ENCODE measurements around the gene SRRM5.
A peak's percentile ranks its signal among the peaks of the same experiment; 100 is the strongest.
"Not testable (repeated sequence)": the region's sequence is repeated elsewhere in the genome, so short reads cannot be mapped to it uniquely, and the experiment has no call there.

The SRRM5 gene

GRCh38 chr19:43635561-43635940 lies 23.7 kb downstream of the SRRM5 start:
- peaks cover 75% of the 10 kb centered on the region for H3K27me3 Mint-ChIP-seq
- peaks cover 23% of the 10 kb centered on the region for H3K4me1 Mint-ChIP-seq
- H3K4me3 Mint-ChIP-seq, H3K27ac Mint-ChIP-seq, ATAC-seq, H3K9me3 Mint-ChIP-seq, H3K36me3 Mint-ChIP-seq: not testable (repeated sequence)

GRCh38 chr19:43636121-43636683 lies 24.3 kb downstream of the SRRM5 start:
- Mint-ChIP-seq H3K4me3 (no peak overlapping the region), H3K4me1 (peaks cover 23% of the 10 kb centered on the region), H3K36me3 (no peaks in the 10 kb centered on the region), H3K27ac (no peak overlapping the region), H3K9me3 (no peaks in the 10 kb centered on the region), H3K27me3 (peaks cover 81% of the 10 kb centered on the region)
- no peak for ATAC-seq

- ATAC-seq = peak; percentile 64
- Mint-ChIP-seq H3K4me3 (peak overlapping the region; percentile 77), H3K4me1 (peaks cover 23% of the 10 kb centered on the region), H3K9me3 (no peaks in the 10 kb centered on the region), H3K27me3 (peaks cover 75% of the 10 kb centered on the region), H3K27ac (peak overlapping the region; percentile 23), H3K36me3 (no peaks in the 10 kb centered on the region)
Measured at GRCh38 chr19:43638214-43638994, 26.5 kb downstream of the SRRM5 start.

- ATAC-seq = peak; percentile 24
- Mint-ChIP-seq H3K27ac (peak overlapping the region; percentile 23), H3K27me3 (peaks cover 70% of the 10 kb centered on the region), H3K4me3 (peak overlapping the region; percentile 77), H3K4me1 (peaks cover 23% of the 10 kb centered on the region), H3K9me3 (no peaks in the 10 kb centered on the region), H3K36me3 (no peaks in the 10 kb centered on the region)
Measured at GRCh38 chr19:43638995-43639518, 27.2 kb downstream of the SRRM5 start.

- no peaks in the 10 kb centered on the region for H3K9me3 Mint-ChIP-seq
- H3K27me3 Mint-ChIP-seq = peaks cover 67% of the 10 kb centered on the region
- H3K27ac Mint-ChIP-seq = peak within 1 kb of the TSS; percentile 23
- ATAC-seq = peak; percentile 76
- H3K36me3 Mint-ChIP-seq = no peaks in the 10 kb centered on the region
- peak within 1 kb of the TSS; percentile 77 for H3K4me3 Mint-ChIP-seq
- H3K4me1 Mint-ChIP-seq = peaks cover 23% of the 10 kb centered on the region
Measured at GRCh38 chr19:43639519-43640423, 27.9 kb downstream of the SRRM5 start, which contains the start of gene CADM4. CADM4 (minus strand) TSS chr19:43639850; CDS start chr19:43639790, 60 bp downstream.

- peaks cover 17% of the 10 kb centered on the region for H3K4me1 Mint-ChIP-seq
- no peak for ATAC-seq
- no peak overlapping the region for H3K27ac Mint-ChIP-seq
- peak overlapping the region; percentile 61 for H3K4me3 Mint-ChIP-seq
- no peaks in the 10 kb centered on the region for H3K36me3 Mint-ChIP-seq
- no peaks in the 10 kb centered on the region for H3K9me3 Mint-ChIP-seq
- H3K27me3 Mint-ChIP-seq = peaks cover 61% of the 10 kb centered on the region
Measured at GRCh38 chr19:43640424-43640757, 28.5 kb downstream of the SRRM5 start.

- H3K27me3 Mint-ChIP-seq = peaks cover 51% of the 10 kb centered on the region
- ATAC-seq = no peak
- no peak overlapping the region for H3K27ac Mint-ChIP-seq
- no peaks in the 10 kb centered on the region for H3K36me3 Mint-ChIP-seq
- H3K9me3 Mint-ChIP-seq = no peaks in the 10 kb centered on the region
- H3K4me1 Mint-ChIP-seq = peaks cover 15% of the 10 kb centered on the region
- peak overlapping the region; percentile 19 for H3K4me3 Mint-ChIP-seq
Measured at GRCh38 chr19:43641333-43641732, 29.4 kb downstream of the SRRM5 start.

- Mint-ChIP-seq H3K4me1 (peaks cover 15% of the 10 kb centered on the region), H3K36me3 (no peaks in the 10 kb centered on the region), H3K27me3 (peaks cover 48% of the 10 kb centered on the region), H3K9me3 (no peaks in the 10 kb centered on the region), H3K4me3 (no peak overlapping the region), H3K27ac (no peak overlapping the region)
- no peak for ATAC-seq
Measured at GRCh38 chr19:43642531-43642930, 30.6 kb downstream of the SRRM5 start.

- no peaks in the 10 kb centered on the region for H3K9me3 Mint-ChIP-seq
- H3K36me3 Mint-ChIP-seq = no peaks in the 10 kb centered on the region
- ATAC-seq = no peak
- H3K4me1 Mint-ChIP-seq = peaks cover 11% of the 10 kb centered on the region
- peaks cover 48% of the 10 kb centered on the region for H3K27me3 Mint-ChIP-seq
- no peak overlapping the region for H3K27ac Mint-ChIP-seq
- no peak overlapping the region for H3K4me3 Mint-ChIP-seq
Measured at GRCh38 chr19:43643326-43643725, 31.4 kb downstream of the SRRM5 start.

- H3K4me1 Mint-ChIP-seq = peaks cover 2% of the 10 kb centered on the region
- H3K9me3 Mint-ChIP-seq = no peaks in the 10 kb centered on the region
- H3K27ac Mint-ChIP-seq = no peak overlapping the region
- ATAC-seq = no peak
- H3K36me3 Mint-ChIP-seq = no peaks in the 10 kb centered on the region
- H3K27me3 Mint-ChIP-seq = peaks cover 48% of the 10 kb centered on the region
- H3K4me3 Mint-ChIP-seq = no peak overlapping the region
Measured at GRCh38 chr19:43644181-43644580, 32.3 kb downstream of the SRRM5 start.

- H3K4me3 Mint-ChIP-seq = no peak overlapping the region
- H3K27ac Mint-ChIP-seq = no peak overlapping the region
- H3K4me1 Mint-ChIP-seq = peaks cover 5% of the 10 kb centered on the region
- no peak for ATAC-seq
- H3K27me3 Mint-ChIP-seq = peaks cover 36% of the 10 kb centered on the region
- H3K36me3 Mint-ChIP-seq = no peaks in the 10 kb centered on the region
- no peaks in the 10 kb centered on the region for H3K9me3 Mint-ChIP-seq
Measured at GRCh38 chr19:43648633-43649032, 36.7 kb downstream of the SRRM5 start.

GRCh38 chr19:43649514-43649913 lies 37.6 kb downstream of the SRRM5 start:
- Mint-ChIP-seq H3K27ac (no peak overlapping the region), H3K9me3 (no peaks in the 10 kb centered on the region), H3K4me1 (peaks cover 5% of the 10 kb centered on the region), H3K4me3 (no peak overlapping the region), H3K36me3 (no peaks in the 10 kb centered on the region), H3K27me3 (peaks cover 36% of the 10 kb centered on the region)
- no peak for ATAC-seq

GRCh38 chr19:43650276-43650675 lies 38.4 kb downstream of the SRRM5 start:
- H3K27me3 Mint-ChIP-seq = peaks cover 36% of the 10 kb centered on the region
- not testable (repeated sequence) for H3K27ac Mint-ChIP-seq, H3K4me1 Mint-ChIP-seq, H3K4me3 Mint-ChIP-seq, ATAC-seq, H3K9me3 Mint-ChIP-seq, H3K36me3 Mint-ChIP-seq

- H3K27me3 Mint-ChIP-seq = peaks cover 34% of the 10 kb centered on the region
- H3K27ac Mint-ChIP-seq = no peak overlapping the region
- ATAC-seq = no peak
- H3K4me1 Mint-ChIP-seq = peaks cover 5% of the 10 kb centered on the region
- H3K9me3 Mint-ChIP-seq = no peaks in the 10 kb centered on the region
- H3K36me3 Mint-ChIP-seq = no peaks in the 10 kb centered on the region
- H3K4me3 Mint-ChIP-seq = peak overlapping the region; percentile 38
Measured at GRCh38 chr19:43651758-43652545, 40.1 kb downstream of the SRRM5 start.

GRCh38 chr19:43652546-43652874 lies 40.6 kb downstream of the SRRM5 start:
- Mint-ChIP-seq H3K36me3 (no peaks in the 10 kb centered on the region), H3K9me3 (peaks cover 3% of the 10 kb centered on the region)
- no peak for ATAC-seq

More at GRCh38 chr19:43652546-43652874, 40.6 kb downstream of the SRRM5 start:
- Mint-ChIP-seq H3K4me3 (no peak overlapping the region), H3K27ac (no peak overlapping the region), H3K4me1 (peaks cover 5% of the 10 kb centered on the region), H3K27me3 (peaks cover 28% of the 10 kb centered on the region)
